Measurements from ENCODE around the gene RBMXL3. TPM values are rescaled to one million over a fixed set of nuclear protein-coding genes. Genes with fewer than 3 reads are reported as not detected.

RBMXL3 gene
- total and polyA plus RNA-seq, 2 donors (not counting 3 experiments of a cell fraction or from before 2014, with no cell fraction given): not detected

DNA sequence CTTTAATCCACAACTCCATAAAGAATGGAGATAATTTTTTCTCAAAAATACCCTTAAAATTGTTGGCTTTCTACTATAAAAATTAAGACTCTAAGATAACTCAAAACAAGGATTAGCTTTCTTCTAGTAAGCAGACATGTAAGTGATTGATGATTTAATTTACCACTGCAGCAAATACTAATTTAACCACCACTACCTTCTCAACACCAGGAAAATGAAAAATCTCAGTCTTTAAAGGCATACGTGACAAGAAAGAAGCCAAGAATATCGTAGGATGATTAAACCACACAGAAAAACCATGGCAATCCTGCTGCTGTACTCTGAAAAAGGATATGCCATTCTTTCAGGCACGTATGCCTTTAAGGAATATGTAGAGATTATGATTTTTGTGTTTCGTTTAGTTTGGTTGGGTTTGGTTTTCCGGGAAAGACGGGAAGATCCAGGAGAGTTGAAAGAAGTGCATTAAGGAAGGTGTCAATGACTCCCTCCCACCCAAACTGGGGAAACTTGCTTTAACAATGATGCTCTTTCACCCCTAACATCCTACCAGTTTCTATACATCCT, 43.8 kb downstream of the RBMXL3 start:
- H3K9ac ChIP-seq (replicated peaks; ENCODE audit: extremely low read depth, insufficient read depth, low read length): peak overlapping the region; percentile 38
- peak; percentile 26 for DNase-seq (ENCODE audit: low read depth, low spot score)

More for the DNA sequence above, 43.8 kb downstream of the RBMXL3 start:
- Histone ChIP-seq H3K27ac (ENCODE audit: insufficient read depth, low read depth, low read length) (no peak overlapping the region), H4K20me1 (replicated peaks; ENCODE audit: control insufficient read depth, extremely low read depth, insufficient read depth, low read length) (no peaks in the 10 kb centered on the region), H3K27me3 (ENCODE audit: control insufficient read depth in 2 of 2, insufficient read depth in 2 of 2, low read length in 2 of 2) (no peaks in the 10 kb centered on the region), H2AFZ (ENCODE audit: low read depth, low read length) (peak overlapping the region; percentile 96), H3K9me3 (replicated peaks; ENCODE audit: control insufficient read depth, insufficient read depth, low read length) (no peaks in the 10 kb centered on the region), H3K36me3 (ENCODE audit: control insufficient read depth in 2 of 2, extremely low read depth in 1 of 2, insufficient read depth in 2 of 2, low read length in 2 of 2) (no peaks in the 10 kb centered on the region), H3K4me2 (ENCODE audit: insufficient read depth, low read length) (peak overlapping the region; percentile 73), H3K4me1 (ENCODE audit: control insufficient read depth, extremely low read depth, insufficient read depth, low read length) (peaks cover 13% of the 10 kb centered on the region), H3K79me2 (ENCODE audit: control insufficient read depth, insufficient read depth, low read length) (no peaks in the 10 kb centered on the region), H3K4me3 (replicated peaks in 1 of 3; ENCODE audit: insufficient read depth in 1 of 3, low read depth in 1 of 3, low read length in 3 of 3) (peak overlapping the region; percentile 68 to 89 (median 88)), H3K9me1 (replicated peaks; ENCODE audit: control insufficient read depth, extremely low read depth, insufficient read depth, low read length) (no peaks in the 10 kb centered on the region)
- dilution Hi-C loops (cut with MboI; ENCODE audit: extremely low pct_ligation_motif_present, low sequenced_read_pairs): no loop called here
- FAIRE-seq: peak; percentile 64
- BruUV-seq (replicated peaks): no TSS peak
- intact Hi-C loops (cut with micrococcal nuclease): loop anchor here (5.0 kb wide), 2 partner anchors 61 to 444 kb away; no protein-coding TSS in a partner anchor
- TF ChIP-seq EZH2 (IDR thresholded peaks at IDR 0.05; ENCODE audit: borderline replicate concordance, low read depth, low read length, severe bottlenecking) (no peak), JUN (IDR thresholded peaks at IDR 0.05; ENCODE audit: borderline replicate concordance, insufficient read depth, insufficient read length, low read depth) (no peak), GATA2 (IDR thresholded peaks at IDR 0.05; ENCODE audit: insufficient read depth, insufficient read length, low read depth, low read length) (no peak), POLR2AphosphoS5 (IDR thresholded peaks at IDR 0.05; ENCODE audit: insufficient read depth, low read depth, low read length) (no peak), MYC (IDR thresholded peaks at IDR 0.05; ENCODE audit: low read depth, low read length) (no peak), FOS (IDR thresholded peaks at IDR 0.05; ENCODE audit: borderline replicate concordance, insufficient read depth, low read length) (no peak), POLR2A (IDR thresholded peaks at IDR 0.05; ENCODE audit: low read depth, low read length) (no peak)
- TF ChIP-seq, protein P1, sequence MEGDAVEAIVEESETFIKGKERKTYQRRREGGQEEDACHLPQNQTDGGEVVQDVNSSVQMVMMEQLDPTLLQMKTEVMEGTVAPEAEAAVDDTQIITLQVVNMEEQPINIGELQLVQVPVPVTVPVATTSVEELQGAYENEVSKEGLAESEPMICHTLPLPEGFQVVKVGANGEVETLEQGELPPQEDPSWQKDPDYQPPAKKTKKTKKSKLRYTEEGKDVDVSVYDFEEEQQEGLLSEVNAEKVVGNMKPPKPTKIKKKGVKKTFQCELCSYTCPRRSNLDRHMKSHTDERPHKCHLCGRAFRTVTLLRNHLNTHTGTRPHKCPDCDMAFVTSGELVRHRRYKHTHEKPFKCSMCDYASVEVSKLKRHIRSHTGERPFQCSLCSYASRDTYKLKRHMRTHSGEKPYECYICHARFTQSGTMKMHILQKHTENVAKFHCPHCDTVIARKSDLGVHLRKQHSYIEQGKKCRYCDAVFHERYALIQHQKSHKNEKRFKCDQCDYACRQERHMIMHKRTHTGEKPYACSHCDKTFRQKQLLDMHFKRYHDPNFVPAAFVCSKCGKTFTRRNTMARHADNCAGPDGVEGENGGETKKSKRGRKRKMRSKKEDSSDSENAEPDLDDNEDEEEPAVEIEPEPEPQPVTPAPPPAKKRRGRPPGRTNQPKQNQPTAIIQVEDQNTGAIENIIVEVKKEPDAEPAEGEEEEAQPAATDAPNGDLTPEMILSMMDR (IDR thresholded peaks at IDR 0.05; ENCODE audit: extremely low read depth in 1 of 2, insufficient read depth in 1 of 2, low read depth in 1 of 2, low read length in 2 of 2): no peak
- TF ChIP-seq, protein P2, sequence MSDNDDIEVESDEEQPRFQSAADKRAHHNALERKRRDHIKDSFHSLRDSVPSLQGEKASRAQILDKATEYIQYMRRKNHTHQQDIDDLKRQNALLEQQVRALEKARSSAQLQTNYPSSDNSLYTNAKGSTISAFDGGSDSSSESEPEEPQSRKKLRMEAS (IDR thresholded peaks at IDR 0.05; ENCODE audit: insufficient read depth, insufficient read length): no peak
- ChIA-PET POLR2A (no interaction called here), CTCF (no interaction called here)
